Neutrophil (primary cell): ENCODE measurements around the gene TENM4.

Experiments used
- H3K27ac ChIP-seq: fragments of 200-600 bp; sonication (generic); 2 replicates; pipeline ENCODE4 v1.5.1; 2016; ENCODE audit warnings: mild to moderate bottlenecking, moderate library complexity
- H3K27me3 ChIP-seq: fragments of 200-600 bp; sonication (generic); 2 replicates; pipeline ENCODE4 v1.6.0; 2016; ENCODE audit warnings: mild to moderate bottlenecking
- H3K36me3 ChIP-seq: fragments of 200-600 bp; sonication (generic); 2 replicates; pipeline ENCODE4 v1.5.1; 2017
- H3K4me1 ChIP-seq, 2 experiments: fragments of 200-600 bp in 1 of 2; sonication (generic) in 1 of 2; 1 replicate in 1 of 2; 2 replicates in 1 of 2; pipeline versions ENCODE4 v1.5.1 to v1.6.1; 2013 to 2016; ENCODE audit warnings: low read depth in 1 of 2, low read length in 1 of 2, mild to moderate bottlenecking in 1 of 2, moderate library complexity in 1 of 2; ENCODE audit not compliant: control insufficient read depth in 1 of 2, insufficient read depth in 1 of 2
- H3K4me3 ChIP-seq, 2 experiments: fragments of 200-600 bp in 1 of 2; sonication (generic) in 1 of 2; 1 replicate in 1 of 2; 2 replicates in 1 of 2; pipeline ENCODE4 v1.5.1; 2013 to 2016; ENCODE audit warnings: low read depth in 1 of 2, low read length in 1 of 2, mild to moderate bottlenecking in 1 of 2, moderate library complexity in 1 of 2
- H3K9me3 ChIP-seq: fragments of 200-600 bp; sonication (generic); 2 replicates; pipeline ENCODE4 v1.5.1; 2016
- TF ChIP-seq, protein P1 (sequence below): fragments of 200-600 bp; sonication (generic); IDR thresholded peaks from 2 replicates; pipeline ENCODE4 v1.5.1; 2016; ENCODE audit warnings: antibody characterized with exemption

TENM4 gene

DNA sequence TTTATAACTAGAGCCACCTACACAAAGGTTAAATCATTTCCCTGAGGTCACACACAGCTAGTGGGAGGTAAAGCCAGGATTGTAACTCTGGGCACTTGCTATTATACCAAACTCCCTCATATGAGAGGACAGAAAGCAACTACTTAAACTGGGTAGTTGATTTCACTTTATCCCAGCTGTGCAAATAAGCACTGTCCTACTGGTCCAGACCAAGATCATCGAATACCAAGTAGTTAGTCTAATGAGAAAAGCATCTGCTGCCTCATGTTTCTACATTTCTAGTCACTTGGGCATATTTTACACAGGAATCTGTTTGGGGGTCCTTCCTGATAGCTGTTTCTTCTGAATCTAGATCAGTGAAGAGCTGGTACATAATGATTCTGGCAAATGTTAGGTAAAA, 687.5 kb downstream of the TENM4 start:
- no peak overlapping the region for H3K27ac ChIP-seq
- TF ChIP-seq, protein P1, sequence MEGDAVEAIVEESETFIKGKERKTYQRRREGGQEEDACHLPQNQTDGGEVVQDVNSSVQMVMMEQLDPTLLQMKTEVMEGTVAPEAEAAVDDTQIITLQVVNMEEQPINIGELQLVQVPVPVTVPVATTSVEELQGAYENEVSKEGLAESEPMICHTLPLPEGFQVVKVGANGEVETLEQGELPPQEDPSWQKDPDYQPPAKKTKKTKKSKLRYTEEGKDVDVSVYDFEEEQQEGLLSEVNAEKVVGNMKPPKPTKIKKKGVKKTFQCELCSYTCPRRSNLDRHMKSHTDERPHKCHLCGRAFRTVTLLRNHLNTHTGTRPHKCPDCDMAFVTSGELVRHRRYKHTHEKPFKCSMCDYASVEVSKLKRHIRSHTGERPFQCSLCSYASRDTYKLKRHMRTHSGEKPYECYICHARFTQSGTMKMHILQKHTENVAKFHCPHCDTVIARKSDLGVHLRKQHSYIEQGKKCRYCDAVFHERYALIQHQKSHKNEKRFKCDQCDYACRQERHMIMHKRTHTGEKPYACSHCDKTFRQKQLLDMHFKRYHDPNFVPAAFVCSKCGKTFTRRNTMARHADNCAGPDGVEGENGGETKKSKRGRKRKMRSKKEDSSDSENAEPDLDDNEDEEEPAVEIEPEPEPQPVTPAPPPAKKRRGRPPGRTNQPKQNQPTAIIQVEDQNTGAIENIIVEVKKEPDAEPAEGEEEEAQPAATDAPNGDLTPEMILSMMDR = no peak
- no peaks in the 10 kb centered on the region for H3K4me1 ChIP-seq
- H3K4me3 ChIP-seq = no peak overlapping the region
- H3K9me3 ChIP-seq = no peaks in the 10 kb centered on the region
- H3K36me3 ChIP-seq = no peaks in the 10 kb centered on the region
- H3K27me3 ChIP-seq = no peaks in the 10 kb centered on the region

- H3K27ac ChIP-seq = no peak overlapping the region
- no peaks in the 10 kb centered on the region for H3K27me3 ChIP-seq
- no peaks in the 10 kb centered on the region for H3K4me1 ChIP-seq
- TF ChIP-seq, protein P1 = no peak
- no peaks in the 10 kb centered on the region for H3K9me3 ChIP-seq
- no peak overlapping the region for H3K4me3 ChIP-seq
- H3K36me3 ChIP-seq = no peaks in the 10 kb centered on the region
Observed at GRCh38 chr11:78752494-78752893, 688.3 kb downstream of the TENM4 start.

DNA sequence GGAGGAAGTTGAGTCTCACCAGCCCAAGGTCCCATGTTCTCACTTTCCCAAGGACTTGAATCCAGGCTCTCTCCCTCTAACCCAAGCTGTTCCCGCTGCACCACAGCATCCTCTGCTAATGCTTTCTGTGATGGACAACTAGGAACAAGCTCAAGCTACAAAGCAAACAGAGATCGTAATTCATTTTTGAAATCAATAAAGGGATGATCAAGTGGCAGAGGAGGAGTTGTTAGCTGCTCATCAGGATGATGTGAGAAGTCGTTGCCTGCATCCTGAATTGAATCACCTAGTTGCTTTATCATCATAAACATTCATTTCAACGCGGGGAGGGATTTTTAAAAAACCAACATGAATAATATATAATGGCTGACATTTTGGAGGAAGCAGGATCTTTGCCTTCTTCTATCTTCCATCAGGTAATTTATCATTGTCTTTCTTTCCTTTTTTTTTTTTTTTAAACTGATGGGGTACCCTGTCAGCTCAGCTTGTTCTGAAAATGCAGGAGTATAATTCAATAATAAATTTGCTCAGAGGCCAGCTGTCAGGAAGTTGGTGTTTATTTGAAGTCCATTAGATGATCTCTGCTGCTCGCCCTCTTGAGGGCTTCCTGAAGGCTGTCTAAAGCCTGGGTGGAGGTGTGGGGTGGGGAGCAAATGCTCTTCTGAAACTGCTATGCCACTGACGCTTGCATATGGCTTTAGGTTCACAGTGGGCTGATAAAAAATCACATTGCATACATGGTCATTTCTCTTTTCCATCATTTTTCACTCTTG, 691.7 kb downstream of the TENM4 start:
- Histone ChIP-seq H3K4me3 (no peak overlapping the region), H3K27me3 (no peaks in the 10 kb centered on the region), H3K27ac (no peak overlapping the region), H3K9me3 (no peaks in the 10 kb centered on the region), H3K36me3 (no peaks in the 10 kb centered on the region), H3K4me1 (no peaks in the 10 kb centered on the region)
- TF ChIP-seq, protein P1 = no peak

- no peak overlapping the region for H3K4me3 ChIP-seq
- no peaks in the 10 kb centered on the region for H3K9me3 ChIP-seq
- no peaks in the 10 kb centered on the region for H3K36me3 ChIP-seq
- no peaks in the 10 kb centered on the region for H3K27me3 ChIP-seq
- H3K27ac ChIP-seq = no peak overlapping the region
- TF ChIP-seq, protein P1 = no peak
- no peaks in the 10 kb centered on the region for H3K4me1 ChIP-seq
Observed at GRCh38 chr11:78744949-78745348, 695.9 kb downstream of the TENM4 start.

DNA sequence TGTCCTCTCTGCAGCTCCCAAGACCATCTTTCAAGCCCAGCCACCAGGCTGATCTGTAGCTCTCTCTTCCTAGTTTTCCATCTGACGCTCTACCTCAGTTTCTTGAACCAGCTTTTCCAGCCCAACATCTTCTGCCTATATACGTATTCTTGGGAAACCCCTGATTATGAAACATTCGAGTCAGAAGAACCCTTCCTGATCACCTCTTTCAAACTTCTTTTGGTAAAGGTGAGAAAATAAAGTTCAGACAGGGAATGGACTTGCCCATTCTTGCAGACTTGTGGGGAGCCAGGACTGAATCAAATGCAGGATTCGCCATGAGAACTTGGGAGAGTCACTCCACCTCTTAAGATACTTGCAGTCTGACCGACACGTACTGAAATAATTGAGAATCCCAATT, 696.6 kb downstream of the TENM4 start:
- H3K36me3 ChIP-seq = no peaks in the 10 kb centered on the region
- no peaks in the 10 kb centered on the region for H3K27me3 ChIP-seq
- H3K27ac ChIP-seq = no peak overlapping the region
- TF ChIP-seq, protein P1 = no peak
- no peaks in the 10 kb centered on the region for H3K9me3 ChIP-seq
- no peak overlapping the region for H3K4me3 ChIP-seq
- H3K4me1 ChIP-seq = no peaks in the 10 kb centered on the region
